ENCODE results near the gene LRP1.

The LRP1 gene

GRCh38 chr12:57162553-57163125 lies 34.4 kb downstream of the LRP1 start:
- Histone ChIP-seq H3K27ac (no peak overlapping the region), H3K27me3 (no peaks in the 10 kb centered on the region), H3K36me3 (no peaks in the 10 kb centered on the region), H3K9me3 (no peaks in the 10 kb centered on the region), H3K4me1 (ENCODE audit: control insufficient read depth in 1 of 2, insufficient read depth in 1 of 2, low read depth in 1 of 2, low read length in 1 of 2) (no peaks in the 10 kb centered on the region), H3K4me3 (ENCODE audit: low read depth in 1 of 2, low read length in 1 of 2) (no peak overlapping the region)
- no peak for TF ChIP-seq CTCF (IDR thresholded peaks at IDR 0.05)

DNA sequence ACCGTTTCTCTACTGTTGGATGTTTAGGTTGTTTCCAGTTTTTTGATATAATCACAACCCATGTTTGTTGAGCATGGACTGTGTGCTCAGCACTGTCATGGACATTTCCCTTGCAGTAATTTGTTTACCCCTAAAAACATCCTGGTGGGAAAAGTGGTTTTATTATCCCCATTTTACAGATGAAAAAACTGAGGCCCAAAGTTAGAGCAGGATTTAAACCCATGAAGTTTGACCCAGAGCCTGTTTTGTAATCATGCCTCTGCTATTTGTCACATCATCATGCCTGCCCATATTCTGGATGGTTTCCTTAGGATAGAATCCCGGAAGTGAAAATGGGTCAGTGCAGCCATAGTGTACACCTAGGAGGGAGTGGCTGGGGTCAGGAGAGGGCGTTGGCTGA lies 36.2 kb downstream of the LRP1 start:
- no peaks in the 10 kb centered on the region for H3K36me3 ChIP-seq
- no peak overlapping the region for H3K4me3 ChIP-seq (ENCODE audit: low read depth in 1 of 2, low read length in 1 of 2)
- TF ChIP-seq CTCF (IDR thresholded peaks at IDR 0.05), result no peak
- no peaks in the 10 kb centered on the region for H3K4me1 ChIP-seq (ENCODE audit: control insufficient read depth in 1 of 2, insufficient read depth in 1 of 2, low read depth in 1 of 2, low read length in 1 of 2)
- no peak overlapping the region for H3K27ac ChIP-seq
- no peaks in the 10 kb centered on the region for H3K27me3 ChIP-seq
- H3K9me3 ChIP-seq, result no peaks in the 10 kb centered on the region

- H3K27ac ChIP-seq, result no peak overlapping the region
- H3K9me3 ChIP-seq, result no peaks in the 10 kb centered on the region
- no peaks in the 10 kb centered on the region for H3K36me3 ChIP-seq
- TF ChIP-seq CTCF (IDR thresholded peaks at IDR 0.05), result no peak
- H3K4me1 ChIP-seq (ENCODE audit: control insufficient read depth in 1 of 2, insufficient read depth in 1 of 2, low read depth in 1 of 2, low read length in 1 of 2), result no peaks in the 10 kb centered on the region
- H3K27me3 ChIP-seq, result no peaks in the 10 kb centered on the region
- H3K4me3 ChIP-seq (ENCODE audit: low read depth in 1 of 2, low read length in 1 of 2), result no peak overlapping the region
These were observed 36.8 kb downstream of the LRP1 start for GRCh38 chr12:57164966-57165625.

DNA sequence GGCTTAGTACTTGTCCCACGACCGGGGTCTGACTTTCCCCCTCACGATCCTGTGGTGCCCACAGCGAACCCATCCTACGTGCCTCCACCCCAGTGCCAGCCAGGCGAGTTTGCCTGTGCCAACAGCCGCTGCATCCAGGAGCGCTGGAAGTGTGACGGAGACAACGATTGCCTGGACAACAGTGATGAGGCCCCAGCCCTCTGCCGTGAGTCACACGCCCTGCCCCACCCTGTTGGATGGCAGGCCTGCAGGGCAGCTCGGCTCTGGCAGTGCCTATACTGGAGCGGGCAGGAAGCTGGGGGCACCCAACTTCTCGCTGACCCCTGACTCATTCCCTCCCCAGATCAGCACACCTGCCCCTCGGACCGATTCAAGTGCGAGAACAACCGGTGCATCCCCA lies 37.5 kb downstream of the LRP1 start:
- H3K27ac ChIP-seq, result no peak overlapping the region
- H3K4me1 ChIP-seq (ENCODE audit: control insufficient read depth in 1 of 2, insufficient read depth in 1 of 2, low read depth in 1 of 2, low read length in 1 of 2), result no peaks in the 10 kb centered on the region
- no peaks in the 10 kb centered on the region for H3K27me3 ChIP-seq
- H3K4me3 ChIP-seq (ENCODE audit: low read depth in 1 of 2, low read length in 1 of 2), result no peak overlapping the region
- no peak for TF ChIP-seq CTCF (IDR thresholded peaks at IDR 0.05)
- H3K9me3 ChIP-seq, result no peaks in the 10 kb centered on the region
- H3K36me3 ChIP-seq, result no peaks in the 10 kb centered on the region

- no peaks in the 10 kb centered on the region for H3K9me3 ChIP-seq
- no peak overlapping the region for H3K4me3 ChIP-seq (ENCODE audit: low read depth in 1 of 2, low read length in 1 of 2)
- no peaks in the 10 kb centered on the region for H3K4me1 ChIP-seq (ENCODE audit: control insufficient read depth in 1 of 2, insufficient read depth in 1 of 2, low read depth in 1 of 2, low read length in 1 of 2)
- no peaks in the 10 kb centered on the region for H3K27me3 ChIP-seq
- no peak overlapping the region for H3K27ac ChIP-seq
- no peaks in the 10 kb centered on the region for H3K36me3 ChIP-seq
- TF ChIP-seq CTCF (IDR thresholded peaks at IDR 0.05), result no peak
These were observed 38.7 kb downstream of the LRP1 start for GRCh38 chr12:57166971-57167371.
